ENCODE data around the gene MMEL1. TPM values are rescaled to one million over a fixed set of nuclear protein-coding genes. Genes with fewer than 3 reads are reported as not detected.

MMEL1 gene
- total and polyA plus RNA-seq, 12 donors = 0.17 to 3.9 (median 0.67) TPM; not detected in 7

DNA sequence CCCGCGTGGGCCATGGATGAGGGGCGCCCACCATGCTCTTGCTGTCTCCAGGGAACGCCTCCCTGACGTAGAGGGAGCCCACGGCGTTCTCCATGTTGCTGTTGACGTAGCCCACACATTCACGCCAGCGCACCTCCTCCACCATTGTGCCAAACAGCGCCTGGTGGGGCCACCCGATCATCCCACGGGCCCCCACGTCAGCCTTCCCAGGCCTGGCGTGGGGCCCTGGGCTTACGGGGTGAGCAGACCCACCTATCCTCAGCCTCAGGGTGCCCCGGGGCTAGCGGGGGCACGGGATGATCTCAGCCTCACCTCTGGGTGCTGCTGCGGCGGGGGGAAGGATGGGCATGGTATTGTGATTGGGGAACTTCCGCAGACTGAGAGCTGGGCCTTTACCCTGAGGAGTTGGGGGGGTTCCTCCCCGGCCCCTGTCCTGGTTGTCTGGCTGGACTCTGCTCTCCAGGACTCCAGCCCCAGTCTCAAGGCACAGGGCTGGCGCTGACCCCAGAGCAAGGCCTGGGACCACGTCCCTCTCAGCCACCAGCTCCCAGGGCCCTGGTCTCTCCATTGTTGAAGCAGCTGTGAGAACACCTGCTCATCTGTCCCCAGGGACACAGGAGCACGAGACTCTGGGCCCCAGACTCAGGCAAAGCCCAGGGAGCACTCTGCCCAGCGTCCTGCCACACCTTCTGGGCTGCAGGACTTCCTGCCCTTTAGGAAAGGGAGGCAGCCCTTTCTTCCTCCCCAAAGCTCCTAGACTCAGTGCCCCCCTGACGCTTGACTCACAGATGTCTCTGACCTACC lies 36.1 kb downstream of the MMEL1 start:
- peaks cover 0 to 16% (median 11%) of the 10 kb centered on the region in 9 donors for H3K4me1 ChIP-seq
- H3K27me3 ChIP-seq = peaks cover 0 to 26% (median 0%) of the 10 kb centered on the region in 7 donors
- no peak overlapping the region for H3K27ac ChIP-seq
- peaks cover 0 to 36% (median 9%) of the 10 kb centered on the region in 11 donors for H3K9me3 ChIP-seq
- intact Hi-C loops (cut with DNase I) = loop anchor here in 2 of 10 donors (10.0 kb wide), 1 partner anchor 48 kb away; no protein-coding TSS in a partner anchor
- WGBS, 2 donors = 86 to 87% methylated on average over 28 of the region's 28 CpGs
- H3K36me3 ChIP-seq = no peaks in the 10 kb centered on the region
- TF ChIP-seq, protein P1, sequence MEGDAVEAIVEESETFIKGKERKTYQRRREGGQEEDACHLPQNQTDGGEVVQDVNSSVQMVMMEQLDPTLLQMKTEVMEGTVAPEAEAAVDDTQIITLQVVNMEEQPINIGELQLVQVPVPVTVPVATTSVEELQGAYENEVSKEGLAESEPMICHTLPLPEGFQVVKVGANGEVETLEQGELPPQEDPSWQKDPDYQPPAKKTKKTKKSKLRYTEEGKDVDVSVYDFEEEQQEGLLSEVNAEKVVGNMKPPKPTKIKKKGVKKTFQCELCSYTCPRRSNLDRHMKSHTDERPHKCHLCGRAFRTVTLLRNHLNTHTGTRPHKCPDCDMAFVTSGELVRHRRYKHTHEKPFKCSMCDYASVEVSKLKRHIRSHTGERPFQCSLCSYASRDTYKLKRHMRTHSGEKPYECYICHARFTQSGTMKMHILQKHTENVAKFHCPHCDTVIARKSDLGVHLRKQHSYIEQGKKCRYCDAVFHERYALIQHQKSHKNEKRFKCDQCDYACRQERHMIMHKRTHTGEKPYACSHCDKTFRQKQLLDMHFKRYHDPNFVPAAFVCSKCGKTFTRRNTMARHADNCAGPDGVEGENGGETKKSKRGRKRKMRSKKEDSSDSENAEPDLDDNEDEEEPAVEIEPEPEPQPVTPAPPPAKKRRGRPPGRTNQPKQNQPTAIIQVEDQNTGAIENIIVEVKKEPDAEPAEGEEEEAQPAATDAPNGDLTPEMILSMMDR (IDR thresholded peaks at IDR 0.05) = no peak
- ATAC-seq = no peak
- DNase-seq = peak in 1 of 2 donors; percentile 8
- no peak overlapping the region for H3K4me3 ChIP-seq

DNA sequence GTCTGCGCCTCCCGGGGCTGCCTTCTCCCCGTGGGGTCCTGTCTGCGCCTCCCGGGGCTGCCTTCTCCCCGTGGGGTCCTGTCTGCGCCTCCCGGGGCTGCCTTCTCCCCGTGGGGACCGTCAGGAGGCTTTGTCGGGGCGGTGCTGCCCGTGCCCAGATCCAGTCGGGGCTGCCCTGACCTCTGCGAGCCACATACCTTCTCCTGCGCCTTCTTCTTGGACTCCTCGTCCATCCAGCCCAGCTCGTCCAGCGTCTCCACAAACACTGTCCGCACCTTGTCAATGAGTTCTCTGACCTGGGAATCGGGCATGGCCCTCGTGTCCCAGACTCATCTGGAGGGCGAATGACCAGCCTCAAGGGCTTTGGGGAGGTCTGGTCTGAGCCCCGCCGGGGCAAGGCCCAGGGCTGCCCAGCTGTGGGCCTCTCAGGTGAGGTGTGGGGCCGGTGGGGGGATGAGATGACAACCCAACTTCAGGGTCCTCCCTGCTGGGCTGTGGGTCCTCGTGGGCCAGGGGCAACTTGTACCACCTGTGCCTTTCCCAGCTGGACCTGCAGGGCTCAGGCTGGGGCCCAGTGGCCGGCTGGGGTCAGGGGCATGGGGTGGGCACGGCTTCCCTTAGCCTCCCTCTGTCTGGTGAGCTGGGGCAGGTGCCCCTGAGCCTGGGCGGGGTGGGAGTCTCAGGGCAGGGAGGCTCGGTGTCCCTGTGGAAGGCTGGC lies 36.8 kb downstream of the MMEL1 start:
- Histone ChIP-seq H3K36me3 (no peaks in the 10 kb centered on the region), H3K9me3 (peaks cover 0 to 33% (median 9%) of the 10 kb centered on the region in 11 donors), H3K27me3 (peaks cover 0 to 26% (median 0%) of the 10 kb centered on the region in 7 donors), H3K4me3 (no peak overlapping the region), H3K27ac (no peak overlapping the region), H3K4me1 (peaks cover 0 to 16% (median 11%) of the 10 kb centered on the region in 9 donors)
- DNase-seq (no peak), ATAC-seq (no peak)
- intact Hi-C loops (cut with DNase I) = loop anchor here in 2 of 10 donors (10.0 kb wide), 1 partner anchor 49 kb away; no protein-coding TSS in a partner anchor
- TF ChIP-seq, protein P1 (IDR thresholded peaks at IDR 0.05) = no peak
- WGBS, 2 donors = 78 to 82% methylated on average over 31 of the region's 31 CpGs

DNA sequence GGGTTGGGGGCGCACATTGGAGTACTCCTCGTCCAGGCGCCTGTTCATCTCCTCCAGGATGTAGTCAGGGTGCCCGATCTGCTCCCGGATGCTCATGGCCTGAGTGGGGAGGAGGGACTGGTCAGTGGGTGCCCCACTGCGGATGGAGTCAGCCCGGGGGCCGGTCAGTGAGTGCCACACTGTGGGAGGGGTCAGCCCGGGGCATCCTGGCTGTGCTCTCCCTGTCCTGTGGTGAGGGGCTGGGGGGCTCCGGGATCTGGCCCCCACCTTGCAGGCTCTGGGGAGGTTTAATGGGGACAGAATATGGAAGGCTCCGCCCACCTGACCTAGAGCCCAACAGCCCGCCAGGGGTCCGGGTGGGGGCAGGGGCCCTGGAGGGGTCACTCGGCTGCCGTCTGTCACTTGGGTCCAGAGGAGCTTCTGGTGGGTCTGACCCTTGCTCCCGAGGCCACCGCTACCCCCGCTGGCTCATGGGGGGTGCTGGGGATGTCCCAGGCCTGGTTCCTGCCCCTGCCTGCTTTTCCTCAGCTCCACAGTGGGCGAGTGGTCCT lies 37.5 kb downstream of the MMEL1 start:
- 71 to 79% methylated on average over 19 of the region's 19 CpGs for WGBS, 2 donors
- no peak overlapping the region for H3K4me3 ChIP-seq
- peaks cover 0 to 26% (median 0%) of the 10 kb centered on the region in 7 donors for H3K27me3 ChIP-seq
- peaks cover 0 to 16% (median 11%) of the 10 kb centered on the region in 9 donors for H3K4me1 ChIP-seq
- TF ChIP-seq, protein P1 (IDR thresholded peaks at IDR 0.05) = no peak
- H3K27ac ChIP-seq = no peak overlapping the region
- no peaks in the 10 kb centered on the region for H3K36me3 ChIP-seq
- intact Hi-C loops (cut with DNase I) = loop anchor here in 2 of 10 donors (10.0 kb wide), 1 partner anchor 49 kb away; no protein-coding TSS in a partner anchor
- H3K9me3 ChIP-seq = peaks cover 0 to 27% (median 9%) of the 10 kb centered on the region in 11 donors
- DNase-seq = no peak
- ATAC-seq = no peak

DNA sequence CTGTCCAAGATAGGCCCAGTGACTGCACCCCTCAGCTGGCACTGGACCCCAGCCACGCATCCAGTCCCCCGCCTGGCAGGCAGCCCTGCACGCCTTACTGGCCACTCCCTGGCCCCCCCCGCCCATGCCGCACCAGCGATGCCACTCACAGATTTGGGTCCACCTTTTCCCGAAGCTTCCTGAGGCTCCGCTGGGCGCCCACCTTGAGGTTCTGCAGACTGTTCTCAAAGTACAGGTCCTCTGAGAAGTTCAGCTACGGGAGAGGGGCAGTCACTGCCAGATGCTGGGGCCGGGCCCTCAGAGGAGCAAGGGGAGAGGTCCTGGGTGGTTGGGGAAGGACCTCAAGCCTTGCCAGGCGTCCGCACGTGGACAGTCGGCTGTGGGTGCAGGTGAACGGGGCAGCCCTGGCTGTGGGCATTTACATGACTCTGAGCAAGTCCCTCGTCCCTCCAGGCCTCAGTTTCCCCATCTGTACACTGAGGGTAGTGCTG lies 38.1 kb downstream of the MMEL1 start:
- peaks cover 0 to 26% (median 0%) of the 10 kb centered on the region in 7 donors for H3K27me3 ChIP-seq
- no peak overlapping the region for H3K27ac ChIP-seq
- DNase-seq (peak in 1 of 2 donors; percentile 20), ATAC-seq (peak in 1 of 8 donors; percentile 3)
- intact Hi-C loops (cut with DNase I) = loop anchor here in 3 of 10 donors (5.0 to 10.0 kb wide), 2 partner anchors 43 to 50 kb away; no protein-coding TSS in a partner anchor
- H3K4me3 ChIP-seq = peak overlapping the region in 1 of 10 donors; percentile 51
- peaks cover 0 to 16% (median 11%) of the 10 kb centered on the region in 9 donors for H3K4me1 ChIP-seq
- WGBS, 2 donors = 88 to 91% methylated on average over 17 of the region's 17 CpGs
- TF ChIP-seq, protein P1 (IDR thresholded peaks at IDR 0.05) = no peak
- peaks cover 0 to 3% (median 0%) of the 10 kb centered on the region in 9 donors for H3K36me3 ChIP-seq
- peaks cover 0 to 21% (median 9%) of the 10 kb centered on the region in 11 donors for H3K9me3 ChIP-seq

All from heart right ventricle (tissue), 16 donors.